CD14-positive monocyte (primary cell): ENCODE data around the gene TNFRSF18. TPM values are rescaled to one million over a fixed set of nuclear protein-coding genes. Genes with fewer than 3 reads are reported as not detected.

Source experiments
- DNase-seq, 3 donors: peaks; one replicate each; pipeline ENCODE4 v3.0.0-alpha.2; 2011 to 2022
- H2AFZ ChIP-seq: 2 replicates; pipeline ENCODE4 v1.6.0; 2012; ENCODE audit warnings: mild to moderate bottlenecking, low read depth, low read length, inconsistent platforms; ENCODE audit not compliant: insufficient read depth, poor library complexity, severe bottlenecking
- H3K27ac ChIP-seq, 2 donors: 1 replicate in 1 of 2; 2 replicates in 1 of 2; pipeline ENCODE4 v1.5.1; 2012 to 2013; ENCODE audit warnings: low read length in 2 of 2, control low read depth in 1 of 2, inconsistent platforms in 1 of 2, low read depth in 1 of 2, mild to moderate bottlenecking in 1 of 2
- H3K27me3 ChIP-seq, 2 donors: one replicate each; pipeline versions ENCODE4 v1.6.0 to v1.6.1; 2011 to 2013; ENCODE audit warnings: low read length in 2 of 2; ENCODE audit not compliant: control insufficient read depth in 2 of 2, insufficient read depth in 2 of 2
- H3K36me3 ChIP-seq, 2 donors: replicated peaks in 1 of 2; 1 replicate in 1 of 2; 2 replicates in 1 of 2; pipeline versions ENCODE4 v1.5.1 to v1.6.1; 2012 to 2013; ENCODE audit warnings: low read length in 2 of 2, control low read depth in 1 of 2, inconsistent platforms in 1 of 2, mild to moderate bottlenecking in 1 of 2; ENCODE audit not compliant: insufficient read depth in 2 of 2, control insufficient read depth in 1 of 2
- H3K4me1 ChIP-seq, 2 donors: 1 replicate in 1 of 2; 2 replicates in 1 of 2; pipeline versions ENCODE4 v1.5.1 to v1.6.1; 2012 to 2013; ENCODE audit warnings: low read length in 2 of 2, control low read depth in 1 of 2, inconsistent platforms in 1 of 2, mild to moderate bottlenecking in 1 of 2, moderate library complexity in 1 of 2; ENCODE audit not compliant: insufficient read depth in 2 of 2, control insufficient read depth in 1 of 2
- H3K4me2 ChIP-seq: replicated peaks from 2 replicates; pipeline ENCODE3; 2012; ENCODE audit warnings: low read length, moderate library complexity, mild to moderate bottlenecking; ENCODE audit not compliant: poor library complexity, severe bottlenecking; ENCODE audit errors: extremely low read depth
- H3K4me3 ChIP-seq, 3 experiments: fragments of 200-600 bp in 1 of 3; sonication (generic) in 1 of 3; replicated peaks in 1 of 3; 1 replicate in 2 of 3; 2 replicates in 1 of 3; pipeline ENCODE4 v1.5.1; 2011 to 2013; ENCODE audit warnings: low read length in 3 of 3, mild to moderate bottlenecking in 3 of 3, control low read depth in 2 of 3, low read depth in 2 of 3, inconsistent platforms in 1 of 3, moderate library complexity in 1 of 3
- H3K79me2 ChIP-seq: 2 replicates; pipeline ENCODE4 v1.6.0; 2012; ENCODE audit warnings: mild to moderate bottlenecking, control low read depth, inconsistent platforms, low read length, moderate library complexity; ENCODE audit not compliant: insufficient read depth
- H3K9ac ChIP-seq: 2 replicates; pipeline ENCODE4 v1.6.0; 2017; ENCODE audit warnings: low read length, mild to moderate bottlenecking; ENCODE audit not compliant: insufficient read depth, poor library complexity, severe bottlenecking
- H3K9me3 ChIP-seq, 2 donors: replicated peaks in 1 of 2; 1 replicate in 1 of 2; 2 replicates in 1 of 2; pipeline versions ENCODE4 v1.5.1 to v1.6.1; 2012 to 2013; ENCODE audit warnings: low read length in 2 of 2, control low read depth in 1 of 2; ENCODE audit not compliant: control insufficient read depth in 1 of 2, insufficient read depth in 1 of 2
- H4K20me1 ChIP-seq: 2 replicates; pipeline ENCODE4 v1.6.0; 2012; ENCODE audit warnings: mild to moderate bottlenecking, low read length, control low read depth, moderate library complexity; ENCODE audit not compliant: insufficient read depth
- H3K27ac Mint-ChIP-seq, 7 donors: one replicate each; pipeline ENCODE4 v1.8.0; 2020; ENCODE audit warnings: mild to moderate bottlenecking in 7 of 7, mixed read lengths in 7 of 7, moderate library complexity in 6 of 7, inconsistent platforms in 2 of 7
- H3K27me3 Mint-ChIP-seq, 3 donors: one replicate each; pipeline ENCODE4 v1.8.0; 2021 to 2022; ENCODE audit warnings: low read depth in 3 of 3, mild to moderate bottlenecking in 3 of 3, mixed read lengths in 3 of 3, moderate library complexity in 3 of 3, inconsistent platforms in 1 of 3
- H3K36me3 Mint-ChIP-seq, 2 donors: one replicate each; pipeline ENCODE4 v1.8.0; 2020; ENCODE audit warnings: mixed read lengths in 2 of 2, inconsistent platforms in 1 of 2, mild to moderate bottlenecking in 1 of 2
- H3K4me1 Mint-ChIP-seq: one replicate; pipeline ENCODE4 v1.8.0; 2020; ENCODE audit warnings: mild to moderate bottlenecking, mixed read lengths
- H3K4me3 Mint-ChIP-seq, 2 donors: one replicate each; pipeline ENCODE4 v1.8.0; 2020; ENCODE audit warnings: mild to moderate bottlenecking in 2 of 2, mixed read lengths in 2 of 2, moderate library complexity in 1 of 2
- H3K9me3 Mint-ChIP-seq, 7 donors: one replicate each; pipeline ENCODE4 v1.8.0; 2020 to 2022; ENCODE audit warnings: mixed read lengths in 7 of 7, mild to moderate bottlenecking in 6 of 7, moderate library complexity in 6 of 7, inconsistent platforms in 2 of 7
- WGBS: methylation state at CpG from one replicate; pipeline ENCODE4 v1.1.5; 2013; ENCODE audit warnings: missing lambda C conversion rate; ENCODE audit not compliant: insufficient coverage; 5-methylcytosine and 5-hydroxymethylcytosine counted together
- intact Hi-C, 2 donors: fragments of 100-400 bp; cut with micrococcal nuclease; formaldehyde crosslinking; loops; one replicate each; pipeline versions ENCODE4 v1.15.0 to v1.15.1; 2023
- polyA plus RNA-seq, 3 donors: library from polyadenylated mRNA; depleted of rRNA in 1 of 3; unstranded in 2 of 3; stranded (reverse) in 1 of 3; fragments of 300-500 nt in 2 of 3; fragments of >200 nt in 1 of 3; fragmentation: Illumina TruSeq in 2 of 3; gene quantifications; 1 replicate in 2 of 3; 2 replicates in 1 of 3; pipeline ENCODE4 v1.2.3, GENCODE V29; 2012 to 2021
- TF ChIP-seq, protein P1 (sequence below): fragments of 200-600 bp; IDR thresholded peaks from one replicate; pipeline ENCODE4 v1.8.0; 2022; ENCODE audit warnings: antibody characterized with exemption, mild to moderate bottlenecking

TNFRSF18 gene
- polyA plus RNA-seq, 3 donors: not detected

DNA sequence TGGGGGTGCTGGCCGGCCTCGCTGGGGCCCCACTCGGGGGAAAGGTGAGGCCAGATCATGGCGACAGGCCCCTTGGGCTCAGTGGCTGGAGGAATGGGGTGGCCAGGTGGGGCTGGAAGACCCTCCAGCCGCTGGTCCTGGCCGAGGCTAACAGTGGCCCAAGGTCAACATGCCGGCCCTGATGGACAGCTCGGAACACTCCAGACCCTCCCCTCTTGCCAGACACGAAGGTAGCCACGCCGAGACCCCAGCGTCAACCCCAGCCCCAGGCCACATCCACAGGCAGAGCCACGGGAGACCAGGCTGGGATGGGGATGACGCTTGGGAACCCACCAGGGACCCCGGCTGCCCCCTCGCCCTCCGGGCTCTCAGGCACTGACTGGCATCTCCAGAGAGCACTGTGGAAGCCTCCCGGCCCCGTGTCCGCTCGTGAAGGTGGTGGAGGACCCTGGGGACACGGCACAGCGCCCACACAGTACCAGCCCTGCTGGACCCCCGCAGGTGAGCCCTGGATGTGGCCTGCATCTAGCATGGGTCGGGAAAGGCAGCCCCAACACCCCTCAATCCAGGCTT lies 41.0 kb upstream of the TNFRSF18 start:
- no peak overlapping the region for H3K27ac ChIP-seq
- H3K4me3 ChIP-seq: no peak overlapping the region
- H3K79me2 ChIP-seq: no peaks in the 10 kb centered on the region
- peaks cover 16 to 30% (median 17%) of the 10 kb centered on the region in 3 donors for H3K27me3 Mint-ChIP-seq
- peaks cover 13% of the 10 kb centered on the region for H4K20me1 ChIP-seq
- H3K9me3 ChIP-seq: no peaks in the 10 kb centered on the region
- no peak overlapping the region for H3K4me2 ChIP-seq
- H3K36me3 Mint-ChIP-seq: peaks cover 0 to 7% of the 10 kb centered on the region in 2 donors
- WGBS: 81% methylated on average over 18 of the region's 25 CpGs
- H3K9me3 Mint-ChIP-seq: no peaks in the 10 kb centered on the region
- intact Hi-C loops: no loop called here
- TF ChIP-seq, protein P1, sequence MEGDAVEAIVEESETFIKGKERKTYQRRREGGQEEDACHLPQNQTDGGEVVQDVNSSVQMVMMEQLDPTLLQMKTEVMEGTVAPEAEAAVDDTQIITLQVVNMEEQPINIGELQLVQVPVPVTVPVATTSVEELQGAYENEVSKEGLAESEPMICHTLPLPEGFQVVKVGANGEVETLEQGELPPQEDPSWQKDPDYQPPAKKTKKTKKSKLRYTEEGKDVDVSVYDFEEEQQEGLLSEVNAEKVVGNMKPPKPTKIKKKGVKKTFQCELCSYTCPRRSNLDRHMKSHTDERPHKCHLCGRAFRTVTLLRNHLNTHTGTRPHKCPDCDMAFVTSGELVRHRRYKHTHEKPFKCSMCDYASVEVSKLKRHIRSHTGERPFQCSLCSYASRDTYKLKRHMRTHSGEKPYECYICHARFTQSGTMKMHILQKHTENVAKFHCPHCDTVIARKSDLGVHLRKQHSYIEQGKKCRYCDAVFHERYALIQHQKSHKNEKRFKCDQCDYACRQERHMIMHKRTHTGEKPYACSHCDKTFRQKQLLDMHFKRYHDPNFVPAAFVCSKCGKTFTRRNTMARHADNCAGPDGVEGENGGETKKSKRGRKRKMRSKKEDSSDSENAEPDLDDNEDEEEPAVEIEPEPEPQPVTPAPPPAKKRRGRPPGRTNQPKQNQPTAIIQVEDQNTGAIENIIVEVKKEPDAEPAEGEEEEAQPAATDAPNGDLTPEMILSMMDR: no peak
- no peak overlapping the region for H3K9ac ChIP-seq
- H3K4me1 Mint-ChIP-seq: no peaks in the 10 kb centered on the region
- H3K4me1 ChIP-seq: no peaks in the 10 kb centered on the region
- H3K27me3 ChIP-seq: peaks cover 0 to 23% of the 10 kb centered on the region in 2 donors
- no peak overlapping the region for H2AFZ ChIP-seq
- peak overlapping the region in 1 of 2 donors; percentile 35 for H3K4me3 Mint-ChIP-seq
- peaks cover 0 to under 1% of the 10 kb centered on the region in 2 donors for H3K36me3 ChIP-seq
- H3K27ac Mint-ChIP-seq: no peak overlapping the region
- no peak for DNase-seq

DNA sequence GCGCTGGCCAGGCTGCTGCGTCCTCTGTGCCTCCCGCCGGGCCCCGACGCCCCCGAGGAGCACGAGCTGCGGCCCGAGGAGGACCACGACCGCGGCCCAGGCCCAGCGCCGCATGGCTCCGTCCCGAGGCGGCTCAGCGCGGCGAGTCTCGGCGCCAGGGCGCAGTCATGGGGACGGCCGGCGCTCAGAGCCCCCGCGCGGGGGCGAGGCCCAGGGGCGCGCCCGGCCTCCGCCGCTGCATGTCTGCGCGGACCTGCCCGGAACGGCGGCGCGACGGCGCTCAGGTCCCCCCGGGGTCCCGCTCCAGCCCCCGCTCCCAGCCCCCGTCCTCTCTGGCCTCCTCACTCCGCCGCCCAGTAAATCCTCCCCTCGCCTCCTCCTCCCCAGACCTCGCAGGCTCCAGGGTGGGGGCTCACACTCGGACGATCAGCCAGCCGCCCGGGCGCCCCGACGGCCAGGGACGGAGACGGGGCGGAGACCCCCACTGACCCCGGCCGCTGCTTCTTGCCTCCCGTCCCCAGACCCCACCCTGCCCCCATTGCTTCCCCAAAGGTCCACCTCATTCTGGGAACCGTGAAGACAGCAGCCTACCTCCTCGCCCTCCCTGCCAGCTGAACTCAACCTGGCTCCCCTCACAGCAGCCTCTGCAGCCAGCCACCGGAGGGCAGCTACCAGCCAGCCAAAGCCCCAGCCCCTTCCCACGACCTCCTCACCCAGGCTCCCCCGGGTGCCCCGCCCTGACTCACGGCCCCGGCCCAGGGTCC lies 40.4 kb upstream of the TNFRSF18 start, which contains the start of gene C1QTNF12:
Gene C1QTNF12 (minus strand): TSS at position 146 of the 764 bp plus-strand sequence. CDS start 32 bp downstream, at position 114.
- Histone ChIP-seq H4K20me1 (peaks cover 13% of the 10 kb centered on the region), H3K9me3 (no peaks in the 10 kb centered on the region), H2AFZ (no peak within 1 kb of the TSS), H3K4me3 (no peak within 1 kb of the TSS), H3K27ac (no peak within 1 kb of the TSS), H3K9ac (no peak within 1 kb of the TSS), H3K4me1 (no peaks in the 10 kb centered on the region), H3K79me2 (no peaks in the 10 kb centered on the region), H3K4me2 (no peak within 1 kb of the TSS), H3K27me3 (peaks cover 0 to 23% of the 10 kb centered on the region in 2 donors), H3K36me3 (no peaks in the 10 kb centered on the region)
- 5% methylated on average over 73 of the region's 74 CpGs for WGBS
- Mint-ChIP-seq H3K9me3 (no peaks in the 10 kb centered on the region), H3K27me3 (peaks cover 16 to 32% (median 17%) of the 10 kb centered on the region in 3 donors), H3K4me3 (peak within 1 kb of the TSS in 1 of 2 donors; percentile 69), H3K27ac (no peak within 1 kb of the TSS), H3K36me3 (peaks cover 0 to under 1% of the 10 kb centered on the region in 2 donors), H3K4me1 (no peaks in the 10 kb centered on the region)
- intact Hi-C loops: no loop called here
- TF ChIP-seq, protein P1: no peak
- no peak for DNase-seq
